Pancreas (tissue), 10 donors: ENCODE measurements around the gene TTC39C. TPM values are rescaled to one million over a fixed set of nuclear protein-coding genes. Genes with fewer than 3 reads are reported as not detected.
"Not testable (repeated sequence)": the region's sequence is repeated elsewhere in the genome, so short reads cannot be mapped to it uniquely, and the experiment has no call there.

Experiments
- ATAC-seq, 4 donors: fragments of 200-7000 bp; cut with Tn5 transposase; one replicate each; pipeline versions ENCODE4 v1.8.0 to v1.9.1; 2020; ENCODE audit warnings: mild to moderate bottlenecking in 4 of 4, moderate library complexity in 4 of 4
- DNase-seq, 6 donors: peaks; one replicate each; pipeline ENCODE4 v3.0.0-alpha.2; 2020
- FAIRE-seq: peaks from 2 replicates; lab custom pipeline; 2012; peaks lifted over from hg19 to GRCh38; lab: Jason Lieb, UNC
- H3K27ac ChIP-seq, 4 donors: fragments of 200-600 bp; sonication (generic); 1 replicate in 3 of 4; 2 replicates in 1 of 4; pipeline versions ENCODE4 v1.5.0 to v1.8.0; 2020
- H3K27me3 ChIP-seq, 4 donors: fragments of 200-600 bp; one replicate each; pipeline ENCODE4 v1.8.0; 2021
- H3K36me3 ChIP-seq, 3 donors: fragments of 200-600 bp; sonication (generic) in 1 of 3; one replicate each; pipeline versions ENCODE4 v1.5.0 to v1.8.0; 2020 to 2021
- H3K4me1 ChIP-seq, 3 donors: fragments of 200-600 bp; one replicate each; pipeline ENCODE4 v1.8.0; 2021
- H3K4me3 ChIP-seq, 4 donors: fragments of 200-600 bp; sonication (generic) in 2 of 4; one replicate each; pipeline versions ENCODE4 v1.5.0 to v1.8.0; 2020 to 2021
- H3K9me3 ChIP-seq, 4 donors: fragments of 200-600 bp; one replicate each; pipeline ENCODE4 v1.8.0; 2021
- CTCF ChIP-seq, 4 donors: fragments of 200-600 bp; sonication (generic) in 3 of 4; IDR thresholded peaks; one replicate each; pipeline versions ENCODE4 v1.5.0 to v1.8.0; 2021; ENCODE audit warnings: antibody characterized with exemption in 4 of 4
- WGBS, 2 donors: extraction: QIAGEN DNeasy Blood & Tissue Kit; methylation state at CpG; one replicate each; pipeline ENCODE4 v1.1.7; 2013; 5-methylcytosine and 5-hydroxymethylcytosine counted together
- intact Hi-C, 3 donors: fragments of 100-400 bp; cut with DNase I; formaldehyde crosslinking; loops; one replicate each; pipeline versions ENCODE4 v1.11.1 to v1.14.2; 2022
- polyA plus RNA-seq, 2 donors: library from polyadenylated mRNA; stranded (reverse); fragments of 200-250 nt; gene quantifications; one replicate each; pipeline ENCODE4 v1.2.3, GENCODE V29; 2013
- total RNA-seq, 6 donors: library from RNA; stranded (reverse); fragmentation: NEBNext Ultra II Directional in 4 of 6; extraction: Animal tissue kit (Norgen Biotek cat#: 25700) in 4 of 6; gene quantifications; one replicate each; pipeline versions ENCODE4 v1.2.1 to v1.2.4, GENCODE V29; 2021 to 2023
- donor health status: healthy with polysubstance abuse.
- donor health status: DM: no; HTN: no; CAD: no; lungs with moderate emphysema.
- donor health status: DM: no; HTN: no; CAD: no.
- donor health status: control.
- donor health status: control.
- donor health status: Bipolar disorder and iron deficiency.
- donor health status: DM: yes; HTN: yes; CAD: no.
- donor health status: DM: no; HTN: no; CAD: no.
- donor health status: DM: no; HTN: no; CAD: no.
- donor health status: DM: yes; HTN: yes; CAD: no.

The TTC39C gene
- total and polyA plus RNA-seq, 8 donors, result 10.1 to 27.1 (median 14.2) TPM

DNA sequence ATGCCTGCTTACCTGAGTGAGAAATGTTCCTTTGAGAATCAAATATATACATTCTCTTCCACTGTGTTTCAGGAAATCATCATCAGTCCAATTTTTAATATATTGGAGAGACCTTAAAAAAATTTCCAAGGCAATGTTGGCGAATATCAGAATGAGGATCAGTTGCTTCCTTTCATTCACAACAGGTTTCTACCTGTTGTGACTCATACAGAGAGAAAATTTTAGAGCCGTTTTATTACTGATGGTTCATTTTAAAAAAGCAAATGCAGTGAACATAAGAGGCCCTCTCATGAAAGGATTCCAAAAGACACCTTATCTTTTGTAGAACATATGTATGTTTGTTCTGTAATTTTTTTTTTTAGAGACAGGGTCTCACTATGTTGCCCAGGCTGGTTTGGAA is 42.0 kb downstream of the TTC39C start:
- no peaks in the 10 kb centered on the region for H3K9me3 ChIP-seq
- H3K36me3 ChIP-seq, result no peaks in the 10 kb centered on the region
- ATAC-seq, result no peak
- no peak overlapping the region for H3K27ac ChIP-seq
- WGBS, 2 donors, result 82 to 86% methylated on average over 2 of the region's 2 CpGs
- intact Hi-C loops, result no loop called here
- no peaks in the 10 kb centered on the region for H3K27me3 ChIP-seq
- H3K4me1 ChIP-seq, result peaks cover 0 to 7% (median 4%) of the 10 kb centered on the region in 3 donors
- no peak for DNase-seq
- H3K4me3 ChIP-seq, result no peak overlapping the region
- TF ChIP-seq CTCF (IDR thresholded peaks at IDR 0.05), result no peak
- FAIRE-seq, result no peak

GRCh38 chr18:24057804-24058203 is 43.2 kb downstream of the TTC39C start:
- Histone ChIP-seq H3K4me1 (no peaks in the 10 kb centered on the region), H3K9me3 (no peaks in the 10 kb centered on the region), H3K4me3 (no peak overlapping the region), H3K27me3 (no peaks in the 10 kb centered on the region), H3K27ac (no peak overlapping the region), H3K36me3 (no peaks in the 10 kb centered on the region)
- WGBS, 2 donors, result 82 to 88% methylated on average over 1 of the region's 1 CpG
- TF ChIP-seq CTCF (IDR thresholded peaks at IDR 0.05), result no peak
- DNase-seq (no peak), FAIRE-seq (no peak), ATAC-seq (no peak)
- intact Hi-C loops, result no loop called here

DNA sequence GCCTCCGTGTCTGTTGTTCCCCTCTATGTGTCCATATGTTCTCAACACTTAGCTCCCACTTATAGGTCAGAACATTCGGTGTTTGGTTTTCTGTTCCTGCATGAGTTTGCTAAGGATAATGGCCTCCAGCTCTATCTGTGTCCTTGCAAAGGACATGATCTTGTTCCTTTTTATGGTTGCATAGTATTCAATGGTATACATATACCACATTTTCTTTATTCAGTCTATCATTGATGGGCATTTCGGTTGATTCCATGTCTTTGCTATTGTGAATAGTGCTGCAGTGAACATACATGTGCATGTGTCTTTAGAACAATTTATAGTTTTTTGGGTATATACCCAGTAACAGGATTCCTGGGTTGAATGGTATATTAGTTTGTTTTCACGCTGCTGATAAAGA is 44.8 kb downstream of the TTC39C start:
- intact Hi-C loops, DNase-seq, H3K9me3 ChIP-seq, H3K27me3 ChIP-seq, H3K4me1 ChIP-seq, ATAC-seq, H3K4me3 ChIP-seq, FAIRE-seq, H3K27ac ChIP-seq, H3K36me3 ChIP-seq: not testable (repeated sequence)
- WGBS, 2 donors, result 97 to 99% methylated on average over 4 of the region's 4 CpGs

DNA sequence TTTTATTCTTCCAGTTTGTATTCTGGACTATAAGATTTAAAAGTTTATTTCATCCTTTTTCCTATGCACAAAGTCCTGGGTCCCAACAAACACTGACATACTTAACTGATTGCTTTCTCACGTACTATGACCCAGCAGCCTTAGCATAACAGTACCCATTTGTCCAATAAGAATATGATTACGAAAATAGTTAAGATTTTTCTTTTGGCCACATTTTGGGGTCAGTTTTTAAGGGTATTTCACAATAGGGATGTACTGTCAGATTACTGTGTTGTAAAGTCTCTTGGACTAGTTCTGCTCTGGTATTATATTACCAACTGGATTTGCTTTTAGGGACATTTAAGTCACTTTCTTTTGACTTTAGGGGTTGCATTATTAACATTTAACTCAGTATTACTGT is 46.1 kb downstream of the TTC39C start:
- Histone ChIP-seq H3K27ac (no peak overlapping the region), H3K9me3 (no peaks in the 10 kb centered on the region), H3K4me3 (no peak overlapping the region), H3K4me1 (peaks cover 0 to 6% (median 3%) of the 10 kb centered on the region in 3 donors), H3K36me3 (no peaks in the 10 kb centered on the region), H3K27me3 (no peaks in the 10 kb centered on the region)
- DNase-seq (no peak), FAIRE-seq (no peak), ATAC-seq (peak in 1 of 4 donors; percentile 29)
- 83 to 87% methylated on average over 2 of the region's 2 CpGs for WGBS, 2 donors
- TF ChIP-seq CTCF (IDR thresholded peaks at IDR 0.05), result no peak
- intact Hi-C loops, result no loop called here

GRCh38 chr18:24063121-24063731 is 48.7 kb downstream of the TTC39C start:
- DNase-seq, result no peak
- no peak for FAIRE-seq
- H3K4me1 ChIP-seq, result peaks cover 0 to 6% (median 3%) of the 10 kb centered on the region in 3 donors
- TF ChIP-seq CTCF (IDR thresholded peaks at IDR 0.05), result no peak
- 84 to 90% methylated on average over 4 of the region's 4 CpGs for WGBS, 2 donors
- H3K36me3 ChIP-seq, result peaks cover 0 to 4% (median 0%) of the 10 kb centered on the region in 3 donors
- H3K4me3 ChIP-seq, result no peak overlapping the region
- no peaks in the 10 kb centered on the region for H3K27me3 ChIP-seq
- no peak overlapping the region for H3K27ac ChIP-seq
- no peaks in the 10 kb centered on the region for H3K9me3 ChIP-seq
- intact Hi-C loops, result no loop called here
- no peak for ATAC-seq
